Measurements from ENCODE around the gene DTNB.
"Not testable (repeated sequence)": the region's sequence is repeated elsewhere in the genome, so short reads cannot be mapped to it uniquely, and the experiment has no call there.

The DTNB gene

GRCh38 chr2:25586726-25587144 is 86.6 kb downstream of the DTNB start:
- FAIRE-seq = no peak

DNA sequence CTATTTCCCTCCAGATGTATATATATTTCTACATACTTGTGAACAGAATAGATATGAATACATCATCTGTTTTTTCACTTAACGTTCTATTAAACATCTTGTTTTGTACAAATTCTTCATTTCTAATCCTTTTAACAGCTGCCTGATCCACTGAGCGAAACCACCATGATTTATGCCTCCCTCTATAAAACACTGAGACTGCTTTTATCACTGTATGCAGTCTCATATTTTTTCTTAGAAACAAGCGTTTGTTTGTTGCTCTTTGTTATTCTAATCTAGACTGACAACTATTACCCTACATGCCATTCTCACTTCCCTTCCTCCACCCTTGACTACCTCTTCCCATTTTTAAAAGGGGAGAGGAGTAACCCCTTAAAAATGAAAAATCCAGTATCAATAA is 88.2 kb downstream of the DTNB start:
- FAIRE-seq = no peak

DNA sequence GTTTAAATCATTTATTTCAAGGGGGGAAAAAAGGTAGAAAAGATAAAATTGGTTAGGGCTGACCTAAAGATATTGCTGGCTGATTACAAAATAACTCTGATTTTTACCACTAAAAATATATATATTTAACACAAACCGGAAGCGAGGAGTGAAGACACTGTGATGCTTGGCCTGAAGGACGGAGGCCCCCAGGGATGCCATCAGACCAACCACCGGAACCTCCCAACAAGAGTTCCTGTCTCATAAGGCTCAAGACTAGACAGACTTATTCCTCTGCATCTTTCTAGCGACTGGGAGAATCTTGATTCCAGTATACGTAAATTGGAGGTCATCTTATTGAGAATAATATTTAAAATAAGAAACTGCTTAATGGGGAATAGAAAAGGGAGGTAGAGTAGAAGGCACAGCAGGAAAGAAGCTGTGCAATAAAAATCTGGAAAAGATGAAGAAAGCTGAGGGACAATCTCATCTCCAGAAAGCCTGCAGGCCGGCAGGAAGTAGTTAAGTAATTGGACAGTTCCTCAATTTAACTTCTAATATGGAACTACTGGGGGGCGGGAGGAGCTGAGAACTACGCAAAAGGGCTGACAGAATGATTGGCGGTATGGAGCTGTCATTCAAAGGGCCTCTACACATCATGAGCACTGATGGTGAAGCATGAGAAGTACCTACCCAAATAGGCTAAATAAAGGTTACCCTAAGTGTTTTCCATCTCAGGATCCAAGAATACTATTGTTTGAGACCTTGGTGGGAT is 91.1 kb downstream of the DTNB start:
- FAIRE-seq = no peak

- FAIRE-seq = no peak
These were observed 96.8 kb downstream of the DTNB start for GRCh38 chr2:25576596-25576995.

DNA sequence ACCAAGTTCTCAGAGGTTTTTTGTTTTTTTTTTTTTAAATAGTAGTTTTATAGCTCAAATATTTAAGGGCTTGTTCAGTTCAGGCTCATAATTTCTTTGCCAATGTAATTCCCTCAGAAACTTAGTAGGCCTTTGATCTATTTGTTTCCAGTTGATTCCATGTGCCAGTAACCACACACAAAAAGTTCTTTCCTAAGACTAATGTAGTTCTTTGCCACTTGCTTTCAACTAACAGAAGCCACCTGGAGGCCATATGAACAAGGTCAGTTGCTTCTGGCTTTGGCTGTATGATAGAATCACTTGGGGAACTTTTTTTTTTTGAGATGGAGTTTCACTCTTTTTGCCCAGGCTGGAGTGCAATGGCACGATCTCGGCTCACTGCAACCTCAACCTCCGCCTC is 100.7 kb downstream of the DTNB start:
- no peak for FAIRE-seq

DNA sequence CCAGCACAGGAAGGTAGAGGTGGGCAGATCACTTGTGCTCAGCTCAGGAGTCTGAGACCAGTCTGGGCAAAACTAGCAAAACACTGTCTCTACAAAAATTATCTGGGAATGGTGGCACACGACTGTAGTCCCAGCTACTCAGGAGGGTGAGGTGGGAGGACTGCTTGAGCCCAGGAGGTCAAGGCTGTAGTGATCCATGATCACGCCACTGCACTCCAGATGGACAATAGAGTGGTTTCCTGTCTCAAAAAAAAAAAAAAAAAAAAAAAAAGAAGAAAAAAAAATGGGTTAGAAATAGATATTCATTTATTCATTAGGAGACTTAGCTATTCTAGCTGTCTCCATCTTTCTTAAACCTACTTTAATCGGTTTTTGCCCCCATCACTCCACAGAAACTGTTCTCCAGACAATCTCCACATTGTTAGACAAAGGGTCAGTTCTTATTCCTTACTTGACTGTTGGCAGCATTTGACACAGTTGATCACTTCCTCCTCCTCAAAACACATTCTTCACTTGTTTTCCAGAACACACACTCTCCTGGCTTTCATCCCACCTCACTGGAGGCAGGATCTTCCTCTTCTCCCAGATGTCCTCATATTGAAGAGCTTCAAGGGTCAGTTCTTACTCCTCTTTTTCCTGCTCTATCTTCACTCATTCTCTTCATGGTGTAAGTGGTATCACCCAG is 103.1 kb downstream of the DTNB start:
- no peak for FAIRE-seq

- peak; percentile 88 for FAIRE-seq
These were observed 106.0 kb downstream of the DTNB start for GRCh38 chr2:25567406-25567805.

DNA sequence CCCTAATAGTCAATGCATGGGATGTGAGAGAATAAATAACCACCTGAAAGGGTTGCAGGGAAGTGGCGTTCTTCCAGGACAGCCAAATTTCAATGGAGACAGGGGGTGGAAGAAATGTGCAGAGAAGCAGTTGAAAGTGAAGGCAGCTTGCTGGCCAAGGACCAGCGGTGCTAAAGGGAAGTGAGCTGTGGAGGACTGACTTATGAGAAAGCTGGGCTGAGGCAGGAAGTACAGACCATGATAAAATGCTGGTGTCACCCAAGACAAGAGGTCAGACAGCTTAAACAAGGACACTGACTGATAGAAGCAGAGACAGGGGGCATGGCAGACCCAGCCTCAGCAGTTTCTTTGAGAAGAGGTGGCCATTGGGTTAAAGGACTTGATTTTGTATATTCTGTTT is 106.7 kb downstream of the DTNB start:
- FAIRE-seq = no peak

DNA sequence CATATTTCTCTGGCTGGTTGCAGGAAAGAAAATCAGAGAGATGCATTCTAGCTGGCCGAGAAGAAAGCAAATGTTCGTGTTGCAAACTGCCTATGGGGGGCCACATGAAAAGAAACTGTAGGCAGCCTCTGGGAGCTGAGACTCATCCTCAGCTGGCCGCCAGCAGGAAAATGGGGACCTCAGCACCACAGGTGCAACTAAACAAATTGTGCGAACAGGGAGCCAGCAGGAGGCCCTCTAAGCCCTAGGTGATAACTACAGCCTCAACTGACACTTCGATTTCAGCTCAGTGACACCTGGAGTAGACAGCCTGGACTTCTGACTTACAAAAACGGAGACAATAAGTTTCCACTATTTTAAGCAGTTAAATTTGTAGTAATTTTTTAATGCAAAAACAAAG is 107.3 kb downstream of the DTNB start:
- FAIRE-seq = no peak

GRCh38 chr2:25561136-25561850 is 112.1 kb downstream of the DTNB start:
- FAIRE-seq = no peak

- no peak for FAIRE-seq
These were observed 114.2 kb downstream of the DTNB start for GRCh38 chr2:25559148-25559547.

- FAIRE-seq = no peak
These were observed 115.1 kb downstream of the DTNB start for GRCh38 chr2:25558262-25558661.

DNA sequence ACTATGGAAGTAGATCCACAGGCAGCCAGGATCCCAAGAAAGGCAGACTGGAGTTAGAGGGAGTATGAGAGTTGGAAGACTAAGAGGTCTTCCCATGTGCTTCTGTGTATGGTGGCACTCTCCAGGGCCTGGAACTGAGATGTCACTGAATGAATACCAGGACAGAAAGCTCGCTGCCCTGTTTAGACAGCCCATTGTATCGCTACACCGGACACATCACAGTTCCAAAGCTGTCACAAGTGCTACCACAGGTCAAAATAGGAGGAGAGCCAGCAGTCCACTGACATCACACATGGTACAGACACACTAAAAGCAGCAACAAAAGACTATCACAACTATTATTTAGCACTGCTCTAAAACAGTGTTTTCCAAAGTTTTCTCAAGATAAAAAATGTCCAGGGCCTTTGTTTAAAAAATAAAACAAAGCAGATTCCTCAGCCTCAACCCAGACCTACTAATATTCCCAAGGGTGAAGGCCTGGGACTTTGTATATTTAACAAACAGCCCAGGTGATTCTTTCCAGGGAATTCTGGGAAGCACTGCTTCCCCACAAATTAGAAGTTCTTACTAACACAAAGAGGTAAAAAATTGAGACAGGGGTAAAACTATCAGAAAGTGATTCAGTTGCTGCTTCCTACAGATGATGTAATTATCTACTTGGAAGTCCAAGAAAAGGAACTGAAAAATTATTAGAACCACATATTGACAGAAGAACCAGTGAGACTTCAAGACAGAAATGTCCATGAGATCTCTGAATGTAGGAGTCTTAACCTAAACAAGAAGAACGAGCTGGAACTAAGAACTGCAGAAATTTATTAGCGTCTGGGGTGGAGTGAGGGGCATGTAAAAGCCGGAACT is 116.0 kb downstream of the DTNB start:
- no peak for FAIRE-seq

DNA sequence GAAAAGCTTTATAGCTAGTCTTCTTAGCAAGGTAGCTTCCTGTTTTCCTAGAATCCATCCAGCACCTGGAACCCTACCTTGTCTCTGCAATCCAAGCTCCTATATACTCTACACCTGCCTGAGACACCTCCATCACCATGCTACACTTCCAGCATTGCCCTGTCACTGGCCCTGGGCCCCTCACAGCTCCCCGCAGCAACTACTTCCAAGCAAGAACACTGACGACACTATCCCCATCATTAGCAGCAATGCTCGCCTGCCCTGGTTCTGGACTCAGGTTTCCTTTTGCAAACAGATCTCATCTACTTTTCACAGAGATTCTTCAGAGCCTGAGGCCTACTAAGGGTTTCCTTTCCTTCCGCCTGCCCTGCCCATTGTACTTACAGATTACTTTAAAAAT is 121.1 kb downstream of the DTNB start:
- FAIRE-seq = no peak

DNA sequence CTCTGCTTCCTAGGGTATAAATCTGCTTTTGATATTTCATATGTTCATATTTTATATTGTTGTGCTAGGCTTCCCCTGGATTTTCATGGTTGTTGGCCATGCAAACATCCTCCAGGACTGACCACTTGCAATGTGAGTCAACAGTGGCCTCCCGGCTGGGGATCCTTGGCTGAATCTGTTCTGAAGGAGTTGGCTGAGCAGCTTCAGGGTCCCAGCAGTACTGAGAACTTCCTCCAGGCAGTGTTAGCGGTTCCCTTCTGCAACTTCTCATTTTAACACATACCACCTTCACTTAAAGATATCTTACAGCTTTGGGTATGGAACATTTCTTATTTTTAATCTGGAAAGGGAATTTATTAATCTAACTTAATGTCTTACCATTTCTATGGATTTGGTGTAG is 122.1 kb downstream of the DTNB start:
- FAIRE-seq = no peak

GRCh38 chr2:25549571-25549970 is 123.8 kb downstream of the DTNB start:
- FAIRE-seq = not testable (repeated sequence)

DNA sequence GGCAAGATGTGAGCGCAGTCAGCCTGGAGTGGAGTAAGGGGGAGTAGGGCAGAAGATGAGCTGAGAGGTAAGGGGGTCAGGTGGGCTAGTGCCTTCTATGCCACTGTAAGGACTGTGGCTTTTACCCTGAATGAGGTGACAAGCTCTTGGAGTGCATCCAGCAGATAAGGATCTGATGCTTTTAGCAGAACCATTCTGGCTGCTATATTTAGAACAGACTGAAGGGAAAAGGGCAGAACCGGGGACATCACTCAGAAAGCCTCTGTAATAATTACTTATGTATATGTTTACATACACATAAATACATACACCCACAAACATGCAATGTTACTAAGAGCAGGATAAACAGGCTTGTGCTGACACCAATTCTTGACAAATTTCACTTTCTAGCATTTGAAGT is 124.8 kb downstream of the DTNB start:
- FAIRE-seq = no peak

DNA sequence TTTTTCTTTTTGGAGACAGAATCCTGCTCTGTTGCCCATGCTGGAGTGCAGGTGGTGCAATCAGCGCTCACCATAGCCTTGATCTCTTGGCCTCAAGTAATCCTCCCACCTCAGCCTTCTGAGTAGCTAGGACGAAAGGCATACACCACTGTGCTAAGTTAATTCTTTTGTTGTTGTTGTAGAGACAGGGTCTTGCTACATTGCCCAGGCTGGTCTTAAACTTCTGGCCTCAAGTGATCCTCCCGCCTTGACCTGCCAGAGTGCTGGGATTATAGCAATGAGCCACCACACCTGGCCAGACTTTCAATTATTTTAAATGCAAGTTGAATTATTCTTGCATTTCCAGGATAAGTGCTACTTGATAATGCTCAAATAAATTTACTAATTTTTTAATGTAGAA is 126.5 kb downstream of the DTNB start:
- no peak for FAIRE-seq

DNA sequence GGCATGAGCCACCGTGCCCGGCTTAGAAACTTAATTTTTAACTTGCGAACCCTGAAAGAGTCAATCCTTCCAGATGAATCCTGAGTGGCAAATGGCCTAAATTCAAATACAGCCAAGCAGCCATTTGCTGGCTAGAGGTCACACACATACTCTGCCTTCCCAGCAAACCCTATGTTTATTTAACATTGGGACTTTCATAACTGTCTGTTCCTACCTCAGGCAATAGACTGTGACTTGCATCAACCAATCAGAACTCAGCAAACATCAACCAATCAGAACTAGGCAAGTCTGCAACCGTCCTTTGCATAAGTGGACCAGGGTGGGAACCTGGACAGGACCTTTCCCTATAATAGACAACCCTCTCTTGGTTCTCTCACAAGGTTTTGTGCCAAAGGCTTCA is 127.5 kb downstream of the DTNB start:
- FAIRE-seq = no peak

- FAIRE-seq = no peak
These were observed 128.9 kb downstream of the DTNB start for GRCh38 chr2:25544445-25544844.

DNA sequence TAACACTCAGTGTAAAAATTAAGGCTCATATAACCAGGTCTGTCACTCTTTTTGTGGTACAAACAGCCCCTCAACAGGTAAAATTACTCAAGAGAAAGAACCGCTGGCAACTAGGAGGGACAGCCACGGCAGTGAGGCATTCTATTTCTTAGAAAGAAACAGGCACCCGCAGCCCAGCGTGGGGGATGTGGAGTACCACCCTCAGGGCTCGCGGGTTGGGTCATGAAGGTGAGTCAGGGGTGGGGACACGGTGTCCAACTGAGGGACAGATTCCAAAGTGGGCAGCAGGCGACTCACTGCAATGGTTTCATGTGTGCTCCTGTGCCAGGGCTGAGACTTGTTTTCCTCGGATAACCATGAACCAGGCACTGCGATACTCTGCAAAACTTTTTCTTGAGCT is 129.4 kb downstream of the DTNB start:
- FAIRE-seq = no peak

DNA sequence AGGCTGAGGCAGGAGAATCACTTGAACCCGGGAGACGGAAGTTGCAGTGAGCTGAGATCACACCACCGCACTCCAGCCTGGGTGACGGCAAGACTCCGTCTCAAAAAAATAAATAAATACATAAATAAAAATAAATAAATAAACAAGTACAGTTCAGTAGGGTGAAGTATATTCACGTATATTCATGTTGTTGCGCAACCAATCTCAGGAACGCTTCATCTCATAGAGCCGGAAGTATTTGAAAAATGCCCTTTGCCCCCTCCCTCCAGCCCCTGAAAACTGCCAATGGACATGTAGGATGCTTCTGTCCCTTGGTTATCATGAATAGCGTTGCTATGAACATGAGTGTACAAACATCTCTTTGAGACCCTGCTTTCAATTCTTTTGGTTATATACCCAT is 132.0 kb downstream of the DTNB start:
- FAIRE-seq = no peak

DNA sequence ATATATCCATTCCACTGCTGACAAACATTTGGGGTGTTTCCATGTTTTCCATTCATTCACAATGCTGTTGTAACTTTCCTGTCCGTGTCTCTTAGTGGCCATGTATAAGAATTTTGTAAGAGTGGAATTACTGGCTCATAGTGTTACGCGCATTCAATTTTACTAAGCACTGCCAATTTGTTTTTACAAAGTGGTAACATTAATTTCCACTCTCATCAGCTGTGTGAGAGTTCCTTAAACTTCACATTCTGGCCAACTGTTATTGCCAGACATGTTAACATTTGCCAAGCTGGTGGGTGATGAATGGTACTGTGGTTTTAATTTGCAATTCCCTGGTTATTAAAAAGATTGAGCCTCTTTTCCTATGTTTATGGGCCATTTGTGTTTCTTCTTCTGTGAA is 134.2 kb downstream of the DTNB start:
- no peak for FAIRE-seq
